Endodermal cell (in vitro differentiated cells): ENCODE results near the gene PCDHB4. TPM values are rescaled to one million over a fixed set of nuclear protein-coding genes. Genes with fewer than 3 reads are reported as not detected.
"Not testable (repeated sequence)": the region's sequence is repeated elsewhere in the genome, so short reads cannot be mapped to it uniquely, and the experiment has no call there.

Experiments
- DNase-seq: peaks from one replicate; pipeline ENCODE4 v3.0.0-alpha.2; 2017
- H3K27ac ChIP-seq: 2 replicates; pipeline ENCODE4 v1.5.1; 2013; ENCODE audit warnings: mild to moderate bottlenecking, low read depth, low read length, moderate library complexity
- H3K27me3 ChIP-seq: 2 replicates; pipeline ENCODE4 v1.6.1; 2013; ENCODE audit warnings: mild to moderate bottlenecking, low read length, moderate library complexity; ENCODE audit not compliant: insufficient read depth, control insufficient read depth, poor library complexity, severe bottlenecking
- H3K36me3 ChIP-seq: 2 replicates; pipeline ENCODE4 v1.7.0; 2013; ENCODE audit warnings: mild to moderate bottlenecking, low read length, moderate library complexity; ENCODE audit not compliant: control insufficient read depth, insufficient read depth
- H3K4me1 ChIP-seq: one replicate; pipeline ENCODE4 v1.7.0; 2013; ENCODE audit warnings: low read length; ENCODE audit not compliant: control insufficient read depth, insufficient read depth
- H3K4me3 ChIP-seq: 2 replicates; pipeline ENCODE4 v1.5.1; 2013; ENCODE audit warnings: mild to moderate bottlenecking, low read length, moderate library complexity
- H3K9ac ChIP-seq: 2 replicates; pipeline ENCODE4 v1.6.1; 2013; ENCODE audit warnings: mild to moderate bottlenecking, low read length, moderate library complexity; ENCODE audit not compliant: poor library complexity, severe bottlenecking; ENCODE audit errors: extremely low read depth
- H3K9me3 ChIP-seq: 2 replicates; pipeline ENCODE4 v1.6.1; 2013; ENCODE audit warnings: mild to moderate bottlenecking, low read length, moderate library complexity; ENCODE audit not compliant: control insufficient read depth
- H3K27ac Mint-ChIP-seq: 2 replicates; pipeline ENCODE4 v1.8.0; 2020; ENCODE audit warnings: mixed read lengths
- H3K27me3 Mint-ChIP-seq: 2 replicates; pipeline ENCODE4 v1.8.0; 2021; ENCODE audit warnings: mild to moderate bottlenecking, mixed read lengths; ENCODE audit not compliant: insufficient read depth
- H3K36me3 Mint-ChIP-seq: 2 replicates; pipeline ENCODE4 v1.8.0; 2020; ENCODE audit warnings: low read depth, mixed read lengths
- H3K4me1 Mint-ChIP-seq: 2 replicates; pipeline ENCODE4 v1.8.0; 2020; ENCODE audit warnings: mixed read lengths
- H3K4me3 Mint-ChIP-seq: 2 replicates; pipeline ENCODE4 v1.8.0; 2020; ENCODE audit warnings: mild to moderate bottlenecking, moderate library complexity, mixed read lengths
- H3K9me3 Mint-ChIP-seq: 2 replicates; pipeline ENCODE4 v1.8.0; 2020; ENCODE audit warnings: mild to moderate bottlenecking, mixed read lengths
- CTCF ChIP-seq: fragments of 200-600 bp; sonication (generic); conservative IDR thresholded peaks from 2 replicates; pipeline ENCODE4 v1.5.0; 2021; ENCODE audit warnings: antibody characterized with exemption, mild to moderate bottlenecking
- WGBS, 2 experiments: methylation state at CpG; one replicate each; pipeline versions ENCODE4 v1.1.5 to v1.1.7; 2013; ENCODE audit warnings: missing lambda C conversion rate in 2 of 2, mixed read lengths in 1 of 2; ENCODE audit not compliant: insufficient coverage in 1 of 2, insufficient read length in 1 of 2; 5-methylcytosine and 5-hydroxymethylcytosine counted together
- total RNA-seq, 2 donors: library from RNA; stranded (reverse); fragmentation: NEBNext Ultra II Directional in 1 of 2; extraction: Animal tissue kit (Norgen Biotek cat#: 25700) in 1 of 2; gene quantifications; 2 replicates in 1 of 2; 3 replicates in 1 of 2; pipeline ENCODE4 v1.2.1, GENCODE V29; 2021

Gene PCDHB4
- total RNA-seq, 2 donors from 2014 or later, result 1.7 to 3.3 TPM

- Histone ChIP-seq H3K9me3 (peaks cover 10% of the 10 kb centered on the region), H3K4me3 (no peak overlapping the region), H3K27me3 (no peaks in the 10 kb centered on the region), H3K9ac (no peak overlapping the region), H3K27ac (no peak overlapping the region), H3K4me1 (no peaks in the 10 kb centered on the region), H3K36me3 (peaks cover 3% of the 10 kb centered on the region)
- no peak for TF ChIP-seq CTCF
- no peaks in the 10 kb centered on the region for H3K27me3 Mint-ChIP-seq
- H3K4me1 Mint-ChIP-seq, result no peaks in the 10 kb centered on the region
- peaks cover 17% of the 10 kb centered on the region for H3K9me3 Mint-ChIP-seq
- no peak overlapping the region for H3K4me3 Mint-ChIP-seq
- no peak overlapping the region for H3K27ac Mint-ChIP-seq
- peaks cover 47% of the 10 kb centered on the region for H3K36me3 Mint-ChIP-seq
- whole genome bisulfite sequencing, 2 experiments, result 50 to 71% methylated on average over 1 to 2 of the region's 2 CpGs
- DNase-seq, result no peak
Measured at GRCh38 chr5:141105350-141105749, 16.3 kb upstream of the PCDHB4 start.

- Mint-ChIP-seq H3K4me3 (no peak overlapping the region), H3K4me1 (no peaks in the 10 kb centered on the region), H3K36me3 (peaks cover 20% of the 10 kb centered on the region), H3K9me3 (peaks cover 30% of the 10 kb centered on the region), H3K27ac (no peak overlapping the region), H3K27me3 (peaks cover 2% of the 10 kb centered on the region)
- no peak for DNase-seq
- Histone ChIP-seq H3K9ac (no peak overlapping the region), H3K9me3 (peaks cover 11% of the 10 kb centered on the region), H3K4me1 (no peaks in the 10 kb centered on the region), H3K27ac (no peak overlapping the region), H3K27me3 (no peaks in the 10 kb centered on the region), H3K36me3 (no peaks in the 10 kb centered on the region), H3K4me3 (no peak overlapping the region)
- no CpG with 5 or more reads among the region's 2 CpGs for WGBS, 2 experiments
- TF ChIP-seq CTCF, result no peak
Measured at GRCh38 chr5:141119250-141119649, 2.4 kb upstream of the PCDHB4 start.

GRCh38 chr5:141121985-141122384 lies 367 bp downstream of the PCDHB4 start:
- DNase-seq, result no peak
- H3K27me3 Mint-ChIP-seq, result peaks cover 2% of the 10 kb centered on the region
- peaks cover 1% of the 10 kb centered on the region for H3K4me1 Mint-ChIP-seq

GRCh38 chr5:141123396-141124135 lies 1.9 kb downstream of the PCDHB4 start:
- not testable (repeated sequence) for H3K4me1 Mint-ChIP-seq, H3K27ac Mint-ChIP-seq, H3K4me1 ChIP-seq, H3K9ac ChIP-seq, H3K4me3 Mint-ChIP-seq, H3K9me3 ChIP-seq, H3K27me3 Mint-ChIP-seq, H3K4me3 ChIP-seq, H3K27ac ChIP-seq, H3K36me3 ChIP-seq, H3K27me3 ChIP-seq, DNase-seq
- Mint-ChIP-seq H3K36me3 (peaks cover 14% of the 10 kb centered on the region), H3K9me3 (peaks cover 14% of the 10 kb centered on the region)
- WGBS, 2 experiments, result 91 to 95% methylated on average over 11 to 53 of the region's 73 CpGs

More at GRCh38 chr5:141121985-141122384, 367 bp downstream of the PCDHB4 start:
- Histone ChIP-seq H3K4me3 (no peak overlapping the region), H3K27ac (no peak overlapping the region), H3K27me3 (no peaks in the 10 kb centered on the region), H3K9ac (no peak overlapping the region), H3K9me3 (peaks cover under 1% of the 10 kb centered on the region), H3K4me1 (no peaks in the 10 kb centered on the region), H3K36me3 (no peaks in the 10 kb centered on the region)
- Mint-ChIP-seq H3K4me3 (no peak overlapping the region), H3K9me3 (peaks cover 14% of the 10 kb centered on the region), H3K36me3 (peaks cover 14% of the 10 kb centered on the region), H3K27ac (no peak overlapping the region)
- WGBS, 2 experiments, result 93 to 95% methylated on average over 10 to 12 of the region's 12 CpGs
- TF ChIP-seq CTCF, result no peak
